NCI-H1694 treated with DMSO at 0.1 percent for 48 hours (cell line): ENCODE data around the gene PKHD1.
A peak's percentile ranks its signal among the peaks of the same experiment; 100 is the strongest.

Experiments
- DNase-seq: peaks from one replicate; lab custom pipeline; 2025; lab: John Stamatoyannopoulos, UW

Gene PKHD1

GRCh38 chr6:52103623-52104022, 16.2 kb upstream of the PKHD1 start:
- DNase-seq: no peak

- no peak for DNase-seq
Measured at GRCh38 chr6:52102405-52102804, 15.0 kb upstream of the PKHD1 start.

GRCh38 chr6:52098721-52099120, 11.3 kb upstream of the PKHD1 start:
- DNase-seq: no peak

GRCh38 chr6:52089758-52090348, 2.4 kb upstream of the PKHD1 start:
- DNase-seq: no peak

- DNase-seq: no peak
Measured at GRCh38 chr6:52086741-52087140, 672 bp downstream of the PKHD1 start.

GRCh38 chr6:52081237-52081636, 6.2 kb downstream of the PKHD1 start:
- DNase-seq: no peak

GRCh38 chr6:52077961-52078625, 9.3 kb downstream of the PKHD1 start:
- DNase-seq: no peak

GRCh38 chr6:52077180-52077884, 10.1 kb downstream of the PKHD1 start:
- DNase-seq: no peak

GRCh38 chr6:52076791-52077179, 10.6 kb downstream of the PKHD1 start:
- no peak for DNase-seq

GRCh38 chr6:52074716-52075115, 12.7 kb downstream of the PKHD1 start:
- no peak for DNase-seq

- no peak for DNase-seq
Measured at GRCh38 chr6:52074155-52074554, 13.3 kb downstream of the PKHD1 start.

- DNase-seq: no peak
Measured at GRCh38 chr6:52065621-52066020, 21.8 kb downstream of the PKHD1 start.

- DNase-seq: no peak
Measured at GRCh38 chr6:52063584-52064344, 23.6 kb downstream of the PKHD1 start.

GRCh38 chr6:52061481-52061880, 25.9 kb downstream of the PKHD1 start:
- no peak for DNase-seq

- DNase-seq: no peak
Measured at GRCh38 chr6:52059821-52060220, 27.6 kb downstream of the PKHD1 start.

GRCh38 chr6:52055451-52055850, 32.0 kb downstream of the PKHD1 start:
- no peak for DNase-seq

GRCh38 chr6:52053038-52053695, 34.2 kb downstream of the PKHD1 start:
- no peak for DNase-seq

- no peak for DNase-seq
Measured at GRCh38 chr6:52050051-52050405, 37.4 kb downstream of the PKHD1 start.

- peak; percentile 17 for DNase-seq
Measured at GRCh38 chr6:52049252-52050050, 38.0 kb downstream of the PKHD1 start.

GRCh38 chr6:52046456-52046855, 41.0 kb downstream of the PKHD1 start:
- DNase-seq: no peak

- no peak for DNase-seq
Measured at GRCh38 chr6:52045481-52045880, 41.9 kb downstream of the PKHD1 start.
